ENCODE measurements around the gene THAP4.
A peak's percentile ranks its signal among the peaks of the same experiment; 100 is the strongest.
"Not testable (repeated sequence)": the region's sequence is repeated elsewhere in the genome, so short reads cannot be mapped to it uniquely, and the experiment has no call there.

THAP4 gene

DNA sequence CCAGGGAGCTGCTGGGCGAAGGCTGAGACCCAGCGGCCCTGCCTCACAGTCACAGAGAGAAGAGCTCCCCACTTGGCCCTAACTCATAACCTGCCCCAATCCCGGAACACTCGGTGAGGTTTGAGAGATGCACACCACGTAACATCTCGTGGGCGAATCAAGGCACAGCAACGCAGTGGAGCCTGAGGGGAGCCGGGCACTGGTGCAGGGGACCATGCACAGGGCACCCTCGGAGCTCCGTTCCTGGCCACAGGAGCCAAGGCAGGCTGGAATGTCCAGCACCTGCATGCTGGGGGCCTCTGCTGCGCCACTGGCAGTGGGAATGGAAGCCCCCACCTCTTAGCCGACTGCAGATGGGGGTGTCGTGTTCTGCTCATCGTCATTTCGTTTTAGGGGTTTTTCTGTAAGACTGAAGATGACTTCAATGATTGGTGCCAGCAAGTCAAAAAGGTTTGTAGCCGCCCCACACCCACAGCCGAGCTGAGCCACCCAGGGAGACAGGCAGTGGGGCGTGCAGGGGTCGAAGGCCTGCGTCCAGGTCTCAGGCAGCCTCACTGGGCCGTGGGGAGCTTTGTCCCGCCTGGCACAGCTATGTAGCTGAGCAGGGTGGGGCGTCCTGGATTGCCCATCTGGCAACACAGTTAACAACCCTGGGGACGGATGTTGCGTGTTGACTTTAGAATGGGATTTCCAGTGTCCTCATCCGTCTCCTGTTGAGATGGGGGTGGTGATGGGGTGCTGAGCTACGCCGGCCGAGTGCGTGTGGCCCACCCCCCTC is 33.6 kb upstream of the THAP4 start:
- H3K4me3 Mint-ChIP-seq, result no peak overlapping the region
- no peak overlapping the region for H3K27ac Mint-ChIP-seq
- H3K36me3 Mint-ChIP-seq, result peaks cover 3% of the 10 kb centered on the region
- no peaks in the 10 kb centered on the region for H3K9me3 Mint-ChIP-seq (ENCODE audit: low read depth)
- H3K4me1 Mint-ChIP-seq (ENCODE audit: low read depth), result no peaks in the 10 kb centered on the region
- H3K27me3 Mint-ChIP-seq, result no peaks in the 10 kb centered on the region

DNA sequence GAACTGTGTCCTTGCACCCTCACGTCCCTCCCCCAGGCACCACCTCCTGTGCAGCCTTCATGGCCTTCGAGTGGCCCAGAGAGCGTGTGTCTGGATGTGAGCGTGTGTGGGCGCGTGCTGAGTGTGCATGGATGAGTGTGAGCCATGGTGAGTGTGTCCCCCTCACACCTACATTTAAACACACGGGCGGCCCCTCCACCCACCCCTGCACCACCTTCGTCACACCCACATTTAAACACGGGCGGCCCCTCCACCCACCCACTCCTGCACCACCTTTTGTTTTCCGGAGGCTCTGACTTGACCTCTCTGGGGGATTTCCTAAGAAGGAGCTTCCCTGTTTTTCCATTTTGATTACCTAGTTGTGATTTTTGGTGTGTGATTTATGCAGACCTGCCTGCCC is 31.9 kb upstream of the THAP4 start:
- Mint-ChIP-seq H3K9me3 (ENCODE audit: low read depth) (no peaks in the 10 kb centered on the region), H3K4me3 (no peak overlapping the region), H3K27me3 (no peaks in the 10 kb centered on the region), H3K36me3 (peaks cover 3% of the 10 kb centered on the region), H3K4me1 (ENCODE audit: low read depth) (peaks cover 5% of the 10 kb centered on the region), H3K27ac (no peak overlapping the region)

GRCh38 chr2:241668354-241668753 is 31.4 kb upstream of the THAP4 start:
- Mint-ChIP-seq H3K9me3 (ENCODE audit: low read depth) (no peaks in the 10 kb centered on the region), H3K4me1 (ENCODE audit: low read depth) (peaks cover 5% of the 10 kb centered on the region), H3K36me3 (peaks cover 3% of the 10 kb centered on the region), H3K27ac (no peak overlapping the region), H3K27me3 (no peaks in the 10 kb centered on the region), H3K4me3 (no peak overlapping the region)

- Mint-ChIP-seq H3K9me3 (ENCODE audit: low read depth) (no peaks in the 10 kb centered on the region), H3K4me3 (no peak overlapping the region), H3K36me3 (peaks cover 3% of the 10 kb centered on the region), H3K4me1 (ENCODE audit: low read depth) (peaks cover 5% of the 10 kb centered on the region), H3K27me3 (no peaks in the 10 kb centered on the region), H3K27ac (no peak overlapping the region)
These were observed 29.9 kb upstream of the THAP4 start for GRCh38 chr2:241666627-241667400.

- Mint-ChIP-seq H3K27ac (peak overlapping the region; percentile 19), H3K9me3 (ENCODE audit: low read depth) (no peaks in the 10 kb centered on the region), H3K4me1 (ENCODE audit: low read depth) (peaks cover 5% of the 10 kb centered on the region), H3K36me3 (peaks cover 3% of the 10 kb centered on the region), H3K27me3 (no peaks in the 10 kb centered on the region), H3K4me3 (no peak overlapping the region)
These were observed 28.9 kb upstream of the THAP4 start for GRCh38 chr2:241665731-241666440.

DNA sequence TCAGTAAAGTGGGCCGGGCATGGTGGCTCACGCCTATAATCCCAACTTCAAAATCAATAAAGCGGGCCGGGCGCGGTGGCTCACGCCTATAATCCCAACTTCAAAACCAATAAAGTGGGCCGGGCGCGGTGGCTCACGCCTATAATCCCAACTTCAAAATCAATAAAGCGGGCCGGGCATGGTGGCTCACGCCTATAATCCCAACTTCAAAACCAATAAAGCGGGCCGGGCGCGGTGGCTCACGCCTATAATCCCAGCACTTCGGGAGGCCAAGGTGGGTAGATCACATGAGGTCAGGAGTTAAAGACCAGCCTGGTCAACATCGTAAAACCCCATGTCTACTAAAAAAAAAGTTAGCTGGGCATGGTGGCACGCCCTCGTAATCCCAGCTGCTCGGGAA is 25.8 kb upstream of the THAP4 start:
- H3K27me3 Mint-ChIP-seq; H3K27ac Mint-ChIP-seq; H3K4me3 Mint-ChIP-seq; H3K9me3 Mint-ChIP-seq (ENCODE audit: low read depth); H3K4me1 Mint-ChIP-seq (ENCODE audit: low read depth); H3K36me3 Mint-ChIP-seq: not testable (repeated sequence)

- H3K9me3 Mint-ChIP-seq (ENCODE audit: low read depth), result no peaks in the 10 kb centered on the region
- H3K4me1 Mint-ChIP-seq (ENCODE audit: low read depth), result peaks cover 5% of the 10 kb centered on the region
- no peak overlapping the region for H3K4me3 Mint-ChIP-seq
- no peak overlapping the region for H3K27ac Mint-ChIP-seq
- H3K36me3 Mint-ChIP-seq, result peaks cover 3% of the 10 kb centered on the region
- no peaks in the 10 kb centered on the region for H3K27me3 Mint-ChIP-seq
These were observed 23.7 kb upstream of the THAP4 start for GRCh38 chr2:241660593-241661213.

- Mint-ChIP-seq H3K36me3 (peaks cover 3% of the 10 kb centered on the region), H3K4me1 (ENCODE audit: low read depth) (no peaks in the 10 kb centered on the region), H3K27me3 (no peaks in the 10 kb centered on the region), H3K27ac (no peak overlapping the region), H3K4me3 (no peak overlapping the region), H3K9me3 (ENCODE audit: low read depth) (no peaks in the 10 kb centered on the region)
These were observed 22.3 kb upstream of the THAP4 start for GRCh38 chr2:241659150-241659739.

DNA sequence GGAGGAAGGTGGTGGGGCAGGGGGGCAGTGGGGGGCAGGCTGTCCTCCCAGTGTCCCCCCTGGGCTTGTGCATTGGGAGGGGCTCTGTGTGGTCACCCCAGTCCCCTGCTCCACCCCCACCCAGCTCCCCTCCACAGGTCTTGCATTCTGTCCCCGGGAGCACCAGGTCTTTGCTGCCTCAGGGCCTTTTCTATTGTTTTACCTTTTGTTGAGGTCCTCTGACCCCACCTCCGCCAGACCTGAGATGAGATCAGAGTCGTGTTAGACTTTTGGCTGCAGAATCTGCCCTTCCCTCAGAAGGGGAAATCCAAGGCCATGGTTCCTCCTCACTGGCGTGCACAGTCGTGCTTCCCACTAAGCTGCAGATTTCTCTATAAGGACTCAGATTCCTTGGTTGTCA is 21.3 kb upstream of the THAP4 start:
- Mint-ChIP-seq H3K27ac (no peak overlapping the region), H3K9me3 (ENCODE audit: low read depth) (no peaks in the 10 kb centered on the region), H3K4me1 (ENCODE audit: low read depth) (no peaks in the 10 kb centered on the region), H3K36me3 (peaks cover 3% of the 10 kb centered on the region), H3K27me3 (no peaks in the 10 kb centered on the region), H3K4me3 (no peak overlapping the region)

DNA sequence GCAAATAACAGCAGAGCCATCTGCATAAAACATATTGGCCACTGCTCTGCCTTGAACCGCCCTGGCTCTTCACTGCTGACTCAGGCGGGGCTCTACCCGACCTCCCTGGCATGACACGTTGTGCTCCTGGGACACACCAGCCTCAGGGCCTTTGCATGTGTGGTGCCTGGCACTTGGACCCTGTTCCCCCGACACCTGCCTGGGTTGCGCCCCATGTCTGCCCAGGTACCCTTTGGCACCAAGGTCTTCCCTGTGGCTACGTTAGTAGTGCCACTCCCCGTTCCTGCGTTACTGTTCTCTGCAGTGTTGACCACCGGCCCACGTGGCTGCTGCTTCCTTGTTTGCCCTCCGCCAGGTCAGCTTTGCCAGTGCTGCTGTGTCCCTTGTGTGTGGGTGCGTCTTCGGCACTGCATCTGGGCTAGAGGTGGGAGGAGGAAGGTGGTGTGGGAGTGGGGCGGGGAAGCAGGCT is 20.9 kb upstream of the THAP4 start:
- no peaks in the 10 kb centered on the region for H3K9me3 Mint-ChIP-seq (ENCODE audit: low read depth)
- H3K36me3 Mint-ChIP-seq, result peaks cover 3% of the 10 kb centered on the region
- no peaks in the 10 kb centered on the region for H3K27me3 Mint-ChIP-seq
- no peak overlapping the region for H3K4me3 Mint-ChIP-seq
- H3K27ac Mint-ChIP-seq, result no peak overlapping the region
- H3K4me1 Mint-ChIP-seq (ENCODE audit: low read depth), result no peaks in the 10 kb centered on the region

- no peak overlapping the region for H3K27ac Mint-ChIP-seq
- no peaks in the 10 kb centered on the region for H3K9me3 Mint-ChIP-seq (ENCODE audit: low read depth)
- no peaks in the 10 kb centered on the region for H3K4me1 Mint-ChIP-seq (ENCODE audit: low read depth)
- H3K27me3 Mint-ChIP-seq, result no peaks in the 10 kb centered on the region
- no peak overlapping the region for H3K4me3 Mint-ChIP-seq
- peaks cover 3% of the 10 kb centered on the region for H3K36me3 Mint-ChIP-seq
These were observed 19.3 kb upstream of the THAP4 start for GRCh38 chr2:241656190-241656741.

DNA sequence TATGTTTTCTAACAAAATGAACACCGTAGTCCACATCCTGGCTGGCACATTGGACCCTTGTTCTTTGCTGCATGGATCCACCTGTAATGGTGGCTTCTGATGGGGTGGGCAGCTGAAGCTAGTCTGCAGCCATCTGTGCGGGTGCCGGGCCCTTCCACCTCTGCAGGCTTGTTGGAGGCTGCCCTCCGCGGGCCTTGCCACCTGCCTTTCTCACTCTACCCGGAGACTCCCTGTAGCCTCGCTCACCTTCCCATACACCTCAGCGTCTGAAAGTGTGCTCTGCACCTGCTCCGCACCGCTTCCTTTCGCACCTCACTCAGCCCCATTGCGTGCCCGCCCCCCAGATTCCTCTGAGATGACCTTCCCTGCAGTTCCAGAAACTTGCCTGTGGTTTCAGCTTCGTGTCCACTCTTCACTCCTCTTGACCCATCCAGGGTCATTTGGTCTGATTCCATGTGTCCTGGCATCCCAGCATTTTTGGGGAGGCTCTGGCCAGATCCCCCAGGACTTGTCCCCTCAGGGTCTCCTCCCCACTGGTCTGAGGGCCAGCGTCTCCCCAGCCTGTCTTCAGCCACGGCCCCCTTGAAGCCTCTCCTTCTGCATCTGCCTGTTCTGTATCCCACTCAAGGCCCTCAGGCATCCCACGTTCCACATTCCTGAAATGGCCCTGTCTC is 18.7 kb upstream of the THAP4 start:
- Mint-ChIP-seq H3K36me3 (peaks cover 3% of the 10 kb centered on the region), H3K9me3 (ENCODE audit: low read depth) (no peaks in the 10 kb centered on the region), H3K4me1 (ENCODE audit: low read depth) (no peaks in the 10 kb centered on the region), H3K27me3 (no peaks in the 10 kb centered on the region), H3K4me3 (no peak overlapping the region), H3K27ac (peak overlapping the region; percentile 22)

- H3K4me1 Mint-ChIP-seq (ENCODE audit: low read depth), result no peaks in the 10 kb centered on the region
- H3K27me3 Mint-ChIP-seq, result no peaks in the 10 kb centered on the region
- no peaks in the 10 kb centered on the region for H3K9me3 Mint-ChIP-seq (ENCODE audit: low read depth)
- no peaks in the 10 kb centered on the region for H3K36me3 Mint-ChIP-seq
- H3K4me3 Mint-ChIP-seq, result no peak overlapping the region
- H3K27ac Mint-ChIP-seq, result no peak overlapping the region
These were observed 17.6 kb upstream of the THAP4 start for GRCh38 chr2:241654551-241654950.

GRCh38 chr2:241653210-241653750 is 16.3 kb upstream of the THAP4 start:
- Mint-ChIP-seq H3K27me3 (no peaks in the 10 kb centered on the region), H3K36me3 (no peaks in the 10 kb centered on the region), H3K9me3 (ENCODE audit: low read depth) (no peaks in the 10 kb centered on the region), H3K4me3 (no peak overlapping the region), H3K4me1 (ENCODE audit: low read depth) (peaks cover 8% of the 10 kb centered on the region), H3K27ac (no peak overlapping the region)
